HFF-Myc (cell line): ENCODE measurements around the gene HPCAL1.

Experiments used
- DNase-seq: peaks from one replicate; pipeline ENCODE4 v3.0.0-alpha.2; 2011; ENCODE audit warnings: low read depth; ENCODE audit errors: extremely low read depth
- H3K4me3 ChIP-seq: replicated peaks from 2 replicates; pipeline ENCODE4 v1.5.1; 2011; ENCODE audit warnings: low read depth, mild to moderate bottlenecking, control low read depth, low read length
- CTCF ChIP-seq: IDR thresholded peaks from 2 replicates; pipeline ENCODE4 v1.5.1; 2012; ENCODE audit warnings: mild to moderate bottlenecking, low read depth, low read length, control low read depth; ENCODE audit errors: missing control alignments

HPCAL1 gene

GRCh38 chr2:10410823-10411437 is 108.2 kb downstream of the HPCAL1 start:
- no peak for DNase-seq
- no peak overlapping the region for H3K4me3 ChIP-seq
- no peak for TF ChIP-seq CTCF

- TF ChIP-seq CTCF, result no peak
- DNase-seq, result no peak
- H3K4me3 ChIP-seq, result no peak overlapping the region
Observed at GRCh38 chr2:10411557-10411956, 108.9 kb downstream of the HPCAL1 start.

GRCh38 chr2:10412380-10412779 is 109.7 kb downstream of the HPCAL1 start:
- TF ChIP-seq CTCF, result no peak
- DNase-seq, result no peak
- no peak overlapping the region for H3K4me3 ChIP-seq

- no peak for DNase-seq
- no peak for TF ChIP-seq CTCF
Observed at GRCh38 chr2:10413503-10413902, 110.8 kb downstream of the HPCAL1 start.

GRCh38 chr2:10413991-10414451 is 111.3 kb downstream of the HPCAL1 start:
- no peak for DNase-seq
- TF ChIP-seq CTCF, result no peak
- H3K4me3 ChIP-seq, result no peak overlapping the region

More at GRCh38 chr2:10413503-10413902, 110.8 kb downstream of the HPCAL1 start:
- no peak overlapping the region for H3K4me3 ChIP-seq

GRCh38 chr2:10414591-10414990 is 111.9 kb downstream of the HPCAL1 start:
- DNase-seq, result no peak
- H3K4me3 ChIP-seq, result no peak overlapping the region
- TF ChIP-seq CTCF, result no peak

- no peak overlapping the region for H3K4me3 ChIP-seq
- no peak for DNase-seq
- TF ChIP-seq CTCF, result no peak
Observed at GRCh38 chr2:10415048-10415447, 112.3 kb downstream of the HPCAL1 start.
